Muscle layer of colon (tissue), 2 donors: Measurements from ENCODE around the gene MR1.

Experiments
- H3K27ac ChIP-seq: one replicate; pipeline ENCODE4 v1.7.0; 2013; ENCODE audit warnings: low read depth, mild to moderate bottlenecking, low read length, moderate library complexity
- H3K27me3 ChIP-seq, 2 donors: one replicate each; pipeline ENCODE4 v1.7.0; 2013; ENCODE audit warnings: low read length in 2 of 2, mild to moderate bottlenecking in 2 of 2; ENCODE audit not compliant: insufficient read depth in 2 of 2, control insufficient read depth in 1 of 2
- H3K36me3 ChIP-seq: one replicate; pipeline ENCODE4 v1.7.0; 2013; ENCODE audit warnings: mild to moderate bottlenecking, low read length; ENCODE audit not compliant: insufficient read depth
- H3K4me1 ChIP-seq: one replicate; pipeline ENCODE4 v1.7.0; 2013; ENCODE audit warnings: mild to moderate bottlenecking, low read length; ENCODE audit not compliant: insufficient read depth
- H3K4me3 ChIP-seq, 2 donors: one replicate each; pipeline ENCODE4 v1.7.0; 2013; ENCODE audit warnings: low read length in 2 of 2, low read depth in 1 of 2, mild to moderate bottlenecking in 1 of 2, moderate library complexity in 1 of 2
- H3K9ac ChIP-seq: one replicate; pipeline ENCODE4 v1.7.0; 2013; ENCODE audit warnings: low read length
- H3K9me3 ChIP-seq: one replicate; pipeline ENCODE4 v1.7.0; 2013; ENCODE audit warnings: mild to moderate bottlenecking, low read length
- donor health status: abdominal sarcoma.
- donor health status: Adenocarcinoma of cecum.

The MR1 gene

GRCh38 chr1:181095260-181095659, 61.5 kb downstream of the MR1 start:
- peak overlapping the region; percentile 72 for H3K27ac ChIP-seq
- no peaks in the 10 kb centered on the region for H3K9me3 ChIP-seq
- H3K9ac ChIP-seq, result no peak overlapping the region
- H3K4me3 ChIP-seq, result no peak overlapping the region
- H3K36me3 ChIP-seq, result no peaks in the 10 kb centered on the region
- H3K4me1 ChIP-seq, result peaks cover 33% of the 10 kb centered on the region
- no peaks in the 10 kb centered on the region for H3K27me3 ChIP-seq

DNA sequence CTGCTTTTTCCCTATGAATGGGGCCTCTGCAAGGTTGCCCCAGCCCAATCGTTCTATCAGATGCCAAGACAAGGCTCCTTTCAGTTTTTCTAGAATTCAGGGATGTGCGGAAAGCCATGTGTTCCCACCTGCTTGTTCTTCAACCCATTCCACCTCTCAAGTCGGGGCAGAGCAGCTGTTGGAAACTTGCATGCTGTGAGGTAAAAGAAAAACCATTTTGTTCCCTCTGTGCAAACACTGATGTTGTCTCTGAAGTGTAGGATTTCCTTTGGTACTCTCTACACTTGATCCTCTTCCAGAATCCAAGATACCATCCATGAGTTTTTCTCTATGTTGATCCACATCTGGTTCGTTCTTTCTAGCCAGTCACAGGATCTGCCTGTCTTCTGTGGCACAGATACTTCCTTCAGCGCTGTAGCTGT, 62.0 kb downstream of the MR1 start:
- H3K9ac ChIP-seq, result no peak overlapping the region
- peaks cover 28% of the 10 kb centered on the region for H3K4me1 ChIP-seq
- no peaks in the 10 kb centered on the region for H3K27me3 ChIP-seq
- no peaks in the 10 kb centered on the region for H3K9me3 ChIP-seq
- H3K27ac ChIP-seq, result peak overlapping the region; percentile 72
- no peaks in the 10 kb centered on the region for H3K36me3 ChIP-seq
- no peak overlapping the region for H3K4me3 ChIP-seq

GRCh38 chr1:181097242-181097641, 63.5 kb downstream of the MR1 start:
- H3K27me3 ChIP-seq, result no peaks in the 10 kb centered on the region
- H3K4me3 ChIP-seq, result no peak overlapping the region
- peaks cover 23% of the 10 kb centered on the region for H3K4me1 ChIP-seq
- no peak overlapping the region for H3K9ac ChIP-seq
- H3K9me3 ChIP-seq, result no peaks in the 10 kb centered on the region
- H3K36me3 ChIP-seq, result no peaks in the 10 kb centered on the region
- no peak overlapping the region for H3K27ac ChIP-seq

DNA sequence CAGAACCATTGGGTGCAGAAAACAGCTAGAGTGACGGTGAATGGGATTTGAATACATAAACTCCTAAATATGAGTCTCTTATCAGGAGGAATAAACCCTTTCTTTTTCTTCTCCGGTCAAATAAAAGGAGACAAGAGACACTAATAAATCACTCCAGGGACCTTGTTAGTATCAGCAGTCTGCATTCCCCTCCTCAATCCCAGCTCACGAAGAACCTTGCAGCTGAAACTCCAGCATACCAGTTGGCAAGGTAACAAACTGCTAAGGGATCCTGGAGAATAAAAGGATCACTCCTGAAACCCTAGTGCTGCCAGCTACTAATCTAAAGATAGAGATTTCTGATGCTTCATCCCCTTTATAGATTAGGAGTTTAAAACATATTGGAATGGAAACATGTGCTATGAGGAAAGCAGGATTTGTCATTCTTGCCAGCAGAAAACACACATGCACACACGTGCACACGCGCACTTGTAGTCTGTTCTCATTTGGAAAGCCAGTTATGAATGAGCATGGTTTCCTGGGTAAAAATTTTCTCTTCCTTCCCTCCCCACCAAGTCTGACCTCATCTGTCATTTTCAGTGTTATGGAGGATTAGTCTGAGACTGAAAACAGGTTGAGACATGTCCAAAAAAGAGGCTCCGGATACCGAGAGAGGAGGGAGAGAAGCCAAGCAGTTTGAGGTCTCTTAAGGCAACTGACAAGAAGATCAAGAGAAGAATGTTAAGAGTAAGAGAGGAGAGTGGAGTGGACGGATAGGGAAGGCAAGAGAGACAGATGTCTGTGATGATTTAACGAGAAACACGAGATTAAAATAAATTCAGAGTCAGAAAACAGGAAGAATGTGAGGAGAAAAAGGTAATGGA, 65.6 kb downstream of the MR1 start:
- peaks cover 31% of the 10 kb centered on the region for H3K4me1 ChIP-seq
- H3K36me3 ChIP-seq, result no peaks in the 10 kb centered on the region
- H3K27me3 ChIP-seq, result no peaks in the 10 kb centered on the region
- no peak overlapping the region for H3K27ac ChIP-seq
- H3K4me3 ChIP-seq, result no peak overlapping the region
- no peak overlapping the region for H3K9ac ChIP-seq
- no peaks in the 10 kb centered on the region for H3K9me3 ChIP-seq

GRCh38 chr1:181100015-181100905, 66.5 kb downstream of the MR1 start:
- Histone ChIP-seq H3K27ac (no peak overlapping the region), H3K4me1 (peaks cover 24% of the 10 kb centered on the region), H3K9ac (no peak overlapping the region)

DNA sequence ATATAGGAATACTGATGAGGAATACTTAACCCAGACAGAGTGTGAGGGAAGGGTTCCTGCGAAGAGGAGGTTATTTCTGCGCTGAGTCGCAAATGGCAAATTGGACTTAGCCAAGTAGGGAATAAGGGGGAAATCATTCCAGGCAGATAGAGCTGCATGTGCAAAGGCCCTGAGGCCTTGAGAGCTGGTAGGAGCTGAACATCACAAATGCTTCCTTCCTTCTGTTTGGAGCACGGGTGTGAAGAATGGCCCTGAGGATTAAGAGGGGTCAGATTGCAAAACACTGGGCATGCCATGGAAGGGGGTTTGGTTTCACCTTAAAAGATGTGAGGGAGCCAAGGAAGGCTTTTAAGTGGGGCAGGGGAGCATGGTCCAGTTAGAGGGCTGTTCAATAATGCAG, 67.2 kb downstream of the MR1 start:
- no peak overlapping the region for H3K27ac ChIP-seq

More at GRCh38 chr1:181100015-181100905, 66.5 kb downstream of the MR1 start:
- Histone ChIP-seq H3K36me3 (no peaks in the 10 kb centered on the region), H3K27me3 (no peaks in the 10 kb centered on the region), H3K9me3 (no peaks in the 10 kb centered on the region), H3K4me3 (no peak overlapping the region)

GRCh38 chr1:181101581-181102226, 67.9 kb downstream of the MR1 start:
- Histone ChIP-seq H3K27me3 (no peaks in the 10 kb centered on the region), H3K4me3 (no peak overlapping the region), H3K4me1 (peaks cover 12% of the 10 kb centered on the region), H3K9ac (no peak overlapping the region), H3K9me3 (no peaks in the 10 kb centered on the region), H3K27ac (no peak overlapping the region), H3K36me3 (no peaks in the 10 kb centered on the region)

More for the DNA sequence above, 67.2 kb downstream of the MR1 start:
- H3K4me3 ChIP-seq, result no peak overlapping the region
- H3K27me3 ChIP-seq, result no peaks in the 10 kb centered on the region
- H3K4me1 ChIP-seq, result peaks cover 17% of the 10 kb centered on the region
- H3K9me3 ChIP-seq, result no peaks in the 10 kb centered on the region
- no peaks in the 10 kb centered on the region for H3K36me3 ChIP-seq
- H3K9ac ChIP-seq, result no peak overlapping the region

- H3K36me3 ChIP-seq, result no peaks in the 10 kb centered on the region
- H3K9ac ChIP-seq, result no peak overlapping the region
- no peak overlapping the region for H3K4me3 ChIP-seq
- peaks cover 12% of the 10 kb centered on the region for H3K4me1 ChIP-seq
- H3K9me3 ChIP-seq, result no peaks in the 10 kb centered on the region
- no peak overlapping the region for H3K27ac ChIP-seq
- no peaks in the 10 kb centered on the region for H3K27me3 ChIP-seq
Measured at GRCh38 chr1:181102841-181103240, 69.1 kb downstream of the MR1 start.

- H3K27ac ChIP-seq, result no peak overlapping the region
- H3K4me3 ChIP-seq, result no peak overlapping the region
- no peaks in the 10 kb centered on the region for H3K36me3 ChIP-seq
Measured at GRCh38 chr1:181103399-181103798, 69.6 kb downstream of the MR1 start.

DNA sequence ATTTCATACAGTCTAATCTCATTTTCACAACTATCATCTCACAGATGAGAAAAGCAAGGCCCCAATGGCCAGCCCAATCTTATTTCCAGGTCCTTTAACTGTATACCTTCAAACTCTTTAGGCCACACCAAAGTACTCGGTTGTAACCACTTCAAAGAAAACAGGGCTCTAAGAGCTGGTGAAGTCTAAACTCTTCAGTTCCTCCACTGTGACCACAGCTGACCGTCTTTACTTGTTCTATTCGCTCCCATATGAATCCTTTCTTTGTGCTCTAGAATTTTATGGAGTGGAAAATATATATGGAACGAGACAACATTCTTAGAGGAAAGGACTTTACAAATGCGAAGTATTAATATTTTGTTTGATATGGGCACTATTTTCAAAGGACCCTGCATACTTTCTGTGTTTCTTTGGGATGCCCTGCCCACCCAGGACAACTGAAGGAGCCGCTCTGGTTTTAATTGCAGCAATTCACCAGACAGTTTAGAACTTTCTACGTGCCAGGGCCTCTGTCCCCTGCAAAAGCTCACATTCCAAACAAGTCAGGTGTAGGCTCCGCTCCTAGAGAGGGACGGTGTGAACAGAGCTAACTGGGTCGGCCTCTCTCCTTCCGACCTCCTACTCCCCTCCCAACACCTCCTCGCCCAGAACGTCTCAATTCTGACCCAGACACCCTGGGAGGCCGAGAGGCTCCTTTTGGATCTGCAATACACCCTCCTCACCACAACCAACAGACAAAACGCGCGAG, 70.4 kb downstream of the MR1 start:
- Histone ChIP-seq H3K27ac (peak overlapping the region; percentile 86), H3K27me3 (no peaks in the 10 kb centered on the region), H3K4me3 (peak overlapping the region; percentile 78 to 84)

More at GRCh38 chr1:181103399-181103798, 69.6 kb downstream of the MR1 start:
- Histone ChIP-seq H3K9ac (no peak overlapping the region), H3K4me1 (peaks cover 12% of the 10 kb centered on the region), H3K9me3 (no peaks in the 10 kb centered on the region), H3K27me3 (no peaks in the 10 kb centered on the region)

More for the DNA sequence above, 70.4 kb downstream of the MR1 start:
- H3K9ac ChIP-seq, result peak overlapping the region; percentile 85
- H3K36me3 ChIP-seq, result no peaks in the 10 kb centered on the region
- no peaks in the 10 kb centered on the region for H3K9me3 ChIP-seq
- peaks cover 12% of the 10 kb centered on the region for H3K4me1 ChIP-seq
